CD14-positive monocyte (primary cell): Measurements from ENCODE around the gene NPPB. TPM values are rescaled to one million over a fixed set of nuclear protein-coding genes. Genes with fewer than 3 reads are reported as not detected.

ENCODE experiments used
- DNase-seq, 3 donors: peaks; one replicate each; pipeline ENCODE4 v3.0.0-alpha.2; 2011 to 2022
- H2AFZ ChIP-seq: 2 replicates; pipeline ENCODE4 v1.6.0; 2012; ENCODE audit warnings: mild to moderate bottlenecking, low read depth, low read length, inconsistent platforms; ENCODE audit not compliant: insufficient read depth, poor library complexity, severe bottlenecking
- H3K27ac ChIP-seq, 2 donors: 1 replicate in 1 of 2; 2 replicates in 1 of 2; pipeline ENCODE4 v1.5.1; 2012 to 2013; ENCODE audit warnings: low read length in 2 of 2, control low read depth in 1 of 2, inconsistent platforms in 1 of 2, low read depth in 1 of 2, mild to moderate bottlenecking in 1 of 2
- H3K27me3 ChIP-seq, 2 donors: one replicate each; pipeline versions ENCODE4 v1.6.0 to v1.6.1; 2011 to 2013; ENCODE audit warnings: low read length in 2 of 2; ENCODE audit not compliant: control insufficient read depth in 2 of 2, insufficient read depth in 2 of 2
- H3K36me3 ChIP-seq, 2 donors: replicated peaks in 1 of 2; 1 replicate in 1 of 2; 2 replicates in 1 of 2; pipeline versions ENCODE4 v1.5.1 to v1.6.1; 2012 to 2013; ENCODE audit warnings: low read length in 2 of 2, control low read depth in 1 of 2, inconsistent platforms in 1 of 2, mild to moderate bottlenecking in 1 of 2; ENCODE audit not compliant: insufficient read depth in 2 of 2, control insufficient read depth in 1 of 2
- H3K4me1 ChIP-seq, 2 donors: 1 replicate in 1 of 2; 2 replicates in 1 of 2; pipeline versions ENCODE4 v1.5.1 to v1.6.1; 2012 to 2013; ENCODE audit warnings: low read length in 2 of 2, control low read depth in 1 of 2, inconsistent platforms in 1 of 2, mild to moderate bottlenecking in 1 of 2, moderate library complexity in 1 of 2; ENCODE audit not compliant: insufficient read depth in 2 of 2, control insufficient read depth in 1 of 2
- H3K4me2 ChIP-seq: replicated peaks from 2 replicates; pipeline ENCODE3; 2012; ENCODE audit warnings: low read length, moderate library complexity, mild to moderate bottlenecking; ENCODE audit not compliant: poor library complexity, severe bottlenecking; ENCODE audit errors: extremely low read depth
- H3K4me3 ChIP-seq, 3 experiments: fragments of 200-600 bp in 1 of 3; sonication (generic) in 1 of 3; replicated peaks in 1 of 3; 1 replicate in 2 of 3; 2 replicates in 1 of 3; pipeline ENCODE4 v1.5.1; 2011 to 2013; ENCODE audit warnings: low read length in 3 of 3, mild to moderate bottlenecking in 3 of 3, control low read depth in 2 of 3, low read depth in 2 of 3, inconsistent platforms in 1 of 3, moderate library complexity in 1 of 3
- H3K79me2 ChIP-seq: 2 replicates; pipeline ENCODE4 v1.6.0; 2012; ENCODE audit warnings: mild to moderate bottlenecking, control low read depth, inconsistent platforms, low read length, moderate library complexity; ENCODE audit not compliant: insufficient read depth
- H3K9ac ChIP-seq: 2 replicates; pipeline ENCODE4 v1.6.0; 2017; ENCODE audit warnings: low read length, mild to moderate bottlenecking; ENCODE audit not compliant: insufficient read depth, poor library complexity, severe bottlenecking
- H3K9me3 ChIP-seq, 2 donors: replicated peaks in 1 of 2; 1 replicate in 1 of 2; 2 replicates in 1 of 2; pipeline versions ENCODE4 v1.5.1 to v1.6.1; 2012 to 2013; ENCODE audit warnings: low read length in 2 of 2, control low read depth in 1 of 2; ENCODE audit not compliant: control insufficient read depth in 1 of 2, insufficient read depth in 1 of 2
- H4K20me1 ChIP-seq: 2 replicates; pipeline ENCODE4 v1.6.0; 2012; ENCODE audit warnings: mild to moderate bottlenecking, low read length, control low read depth, moderate library complexity; ENCODE audit not compliant: insufficient read depth
- H3K27ac Mint-ChIP-seq, 7 donors: one replicate each; pipeline ENCODE4 v1.8.0; 2020; ENCODE audit warnings: mild to moderate bottlenecking in 7 of 7, mixed read lengths in 7 of 7, moderate library complexity in 6 of 7, inconsistent platforms in 2 of 7
- H3K27me3 Mint-ChIP-seq, 3 donors: one replicate each; pipeline ENCODE4 v1.8.0; 2021 to 2022; ENCODE audit warnings: low read depth in 3 of 3, mild to moderate bottlenecking in 3 of 3, mixed read lengths in 3 of 3, moderate library complexity in 3 of 3, inconsistent platforms in 1 of 3
- H3K36me3 Mint-ChIP-seq, 2 donors: one replicate each; pipeline ENCODE4 v1.8.0; 2020; ENCODE audit warnings: mixed read lengths in 2 of 2, inconsistent platforms in 1 of 2, mild to moderate bottlenecking in 1 of 2
- H3K4me1 Mint-ChIP-seq: one replicate; pipeline ENCODE4 v1.8.0; 2020; ENCODE audit warnings: mild to moderate bottlenecking, mixed read lengths
- H3K4me3 Mint-ChIP-seq, 2 donors: one replicate each; pipeline ENCODE4 v1.8.0; 2020; ENCODE audit warnings: mild to moderate bottlenecking in 2 of 2, mixed read lengths in 2 of 2, moderate library complexity in 1 of 2
- H3K9me3 Mint-ChIP-seq, 7 donors: one replicate each; pipeline ENCODE4 v1.8.0; 2020 to 2022; ENCODE audit warnings: mixed read lengths in 7 of 7, mild to moderate bottlenecking in 6 of 7, moderate library complexity in 6 of 7, inconsistent platforms in 2 of 7
- WGBS: methylation state at CpG from one replicate; pipeline ENCODE4 v1.1.5; 2013; ENCODE audit warnings: missing lambda C conversion rate; ENCODE audit not compliant: insufficient coverage; 5-methylcytosine and 5-hydroxymethylcytosine counted together
- intact Hi-C, 2 donors: fragments of 100-400 bp; cut with micrococcal nuclease; formaldehyde crosslinking; loops; one replicate each; pipeline versions ENCODE4 v1.15.0 to v1.15.1; 2023
- polyA plus RNA-seq, 3 donors: library from polyadenylated mRNA; depleted of rRNA in 1 of 3; unstranded in 2 of 3; stranded (reverse) in 1 of 3; fragments of 300-500 nt in 2 of 3; fragments of >200 nt in 1 of 3; fragmentation: Illumina TruSeq in 2 of 3; gene quantifications; 1 replicate in 2 of 3; 2 replicates in 1 of 3; pipeline ENCODE4 v1.2.3, GENCODE V29; 2012 to 2021
- TF ChIP-seq, protein P1 (sequence below): fragments of 200-600 bp; IDR thresholded peaks from one replicate; pipeline ENCODE4 v1.8.0; 2022; ENCODE audit warnings: antibody characterized with exemption, mild to moderate bottlenecking

Gene NPPB
- polyA plus RNA-seq, 3 donors, result not detected

- no peak for DNase-seq
- intact Hi-C loops, result no loop called here
- H3K4me1 Mint-ChIP-seq, result no peaks in the 10 kb centered on the region
- no peak overlapping the region for H3K4me2 ChIP-seq
- H3K9me3 Mint-ChIP-seq, result no peaks in the 10 kb centered on the region
- no peak overlapping the region for H3K4me3 ChIP-seq
- H3K79me2 ChIP-seq, result no peaks in the 10 kb centered on the region
- H2AFZ ChIP-seq, result no peak overlapping the region
- no peak overlapping the region for H3K27ac ChIP-seq
- no peaks in the 10 kb centered on the region for H3K36me3 ChIP-seq
- H3K4me1 ChIP-seq, result no peaks in the 10 kb centered on the region
- no peaks in the 10 kb centered on the region for H3K9me3 ChIP-seq
- H3K27me3 Mint-ChIP-seq, result peaks cover 2 to 9% (median 9%) of the 10 kb centered on the region in 3 donors
- H3K27ac Mint-ChIP-seq, result no peak overlapping the region
- H3K9ac ChIP-seq, result no peak overlapping the region
- H3K4me3 Mint-ChIP-seq, result no peak overlapping the region
- H4K20me1 ChIP-seq, result no peaks in the 10 kb centered on the region
- TF ChIP-seq, protein P1, sequence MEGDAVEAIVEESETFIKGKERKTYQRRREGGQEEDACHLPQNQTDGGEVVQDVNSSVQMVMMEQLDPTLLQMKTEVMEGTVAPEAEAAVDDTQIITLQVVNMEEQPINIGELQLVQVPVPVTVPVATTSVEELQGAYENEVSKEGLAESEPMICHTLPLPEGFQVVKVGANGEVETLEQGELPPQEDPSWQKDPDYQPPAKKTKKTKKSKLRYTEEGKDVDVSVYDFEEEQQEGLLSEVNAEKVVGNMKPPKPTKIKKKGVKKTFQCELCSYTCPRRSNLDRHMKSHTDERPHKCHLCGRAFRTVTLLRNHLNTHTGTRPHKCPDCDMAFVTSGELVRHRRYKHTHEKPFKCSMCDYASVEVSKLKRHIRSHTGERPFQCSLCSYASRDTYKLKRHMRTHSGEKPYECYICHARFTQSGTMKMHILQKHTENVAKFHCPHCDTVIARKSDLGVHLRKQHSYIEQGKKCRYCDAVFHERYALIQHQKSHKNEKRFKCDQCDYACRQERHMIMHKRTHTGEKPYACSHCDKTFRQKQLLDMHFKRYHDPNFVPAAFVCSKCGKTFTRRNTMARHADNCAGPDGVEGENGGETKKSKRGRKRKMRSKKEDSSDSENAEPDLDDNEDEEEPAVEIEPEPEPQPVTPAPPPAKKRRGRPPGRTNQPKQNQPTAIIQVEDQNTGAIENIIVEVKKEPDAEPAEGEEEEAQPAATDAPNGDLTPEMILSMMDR, result no peak
- H3K36me3 Mint-ChIP-seq, result no peaks in the 10 kb centered on the region
- no peaks in the 10 kb centered on the region for H3K27me3 ChIP-seq
- 96% methylated on average over 4 of the region's 6 CpGs for WGBS
These were observed 15.9 kb upstream of the NPPB start for GRCh38 chr1:11874624-11875023.

- 83% methylated on average over 7 of the region's 10 CpGs for WGBS
- Histone ChIP-seq H3K27me3 (no peaks in the 10 kb centered on the region), H4K20me1 (no peaks in the 10 kb centered on the region), H3K27ac (no peak overlapping the region), H3K4me2 (no peak overlapping the region), H2AFZ (no peak overlapping the region), H3K4me1 (no peaks in the 10 kb centered on the region), H3K9me3 (no peaks in the 10 kb centered on the region), H3K4me3 (no peak overlapping the region), H3K9ac (no peak overlapping the region), H3K36me3 (no peaks in the 10 kb centered on the region), H3K79me2 (no peaks in the 10 kb centered on the region)
- no peak overlapping the region for H3K4me3 Mint-ChIP-seq
- intact Hi-C loops, result no loop called here
- H3K36me3 Mint-ChIP-seq, result no peaks in the 10 kb centered on the region
- DNase-seq, result no peak
- H3K4me1 Mint-ChIP-seq, result no peaks in the 10 kb centered on the region
- TF ChIP-seq, protein P1, result no peak
- peaks cover 6 to 11% (median 9%) of the 10 kb centered on the region in 3 donors for H3K27me3 Mint-ChIP-seq
- no peak overlapping the region for H3K27ac Mint-ChIP-seq
- H3K9me3 Mint-ChIP-seq, result no peaks in the 10 kb centered on the region
These were observed 15.5 kb upstream of the NPPB start for GRCh38 chr1:11874258-11874562.
